ENCODE measurements around the gene MCCC1. TPM values are rescaled to one million over a fixed set of nuclear protein-coding genes. Genes with fewer than 3 reads are reported as not detected.

The MCCC1 gene
- total and polyA plus RNA-seq, 2 of the 4 experiments (the other 2 are of a cell fraction) = 14.2 to 17.9 TPM

- no peak overlapping the region for H3K27ac ChIP-seq (ENCODE audit: insufficient read depth, low read length)
- ATAC-seq (ENCODE audit: low read depth) (no peak), DNase-seq (no peak)
- H2AK5ac ChIP-seq (ENCODE audit: low read depth, low read length) = no peak overlapping the region
- TF ChIP-seq FOS (IDR thresholded peaks at IDR 0.05; ENCODE audit: low read depth, low read length) = no peak
- no peak for TF ChIP-seq ELK1 (IDR thresholded peaks at IDR 0.05; ENCODE audit: borderline replicate concordance, low read depth, low read length)
- no peak for TF ChIP-seq RFX5 (IDR thresholded peaks at IDR 0.05; ENCODE audit: low read depth, low read length)
- TF ChIP-seq CHD1 (IDR thresholded peaks at IDR 0.05; ENCODE audit: low read depth, low read length) = no peak
- TF ChIP-seq NFE2L2 (IDR thresholded peaks at IDR 0.05; ENCODE audit: low read depth, low read length) = no peak
- no peak for TF ChIP-seq MAZ (IDR thresholded peaks at IDR 0.05; ENCODE audit: borderline replicate concordance, low read depth, low read length)
- intact Hi-C loops (cut with micrococcal nuclease) (no loop called here), dilution Hi-C loops (cut with HindIII; ENCODE audit: low sequenced_read_pairs, unreplicated experiment) (no loop called here), in situ Hi-C loops (cut with MboI; ENCODE audit: low sequenced_read_pairs) (no loop called here)
- H2BK15ac ChIP-seq (ENCODE audit: low read depth, low read length) = no peak overlapping the region
- H2BK120ac ChIP-seq (ENCODE audit: low read depth, low read length) = no peak overlapping the region
- no peak overlapping the region for H2BK5ac ChIP-seq (ENCODE audit: low read depth, low read length, poor library complexity, severe bottlenecking)
- H3K9me3 ChIP-seq (ENCODE audit: control insufficient read depth, insufficient read depth, low read length) = no peaks in the 10 kb centered on the region
- peaks cover 6% of the 10 kb centered on the region for H3K36me3 ChIP-seq (ENCODE audit: control insufficient read depth, insufficient read depth, low read length)
- no peak overlapping the region for H2AK9ac ChIP-seq (replicated peaks; ENCODE audit: low read depth, low read length, poor library complexity)
- no peak overlapping the region for H4K91ac ChIP-seq (ENCODE audit: insufficient read depth, low read depth, low read length)
- no peak overlapping the region for H3K14ac ChIP-seq (replicated peaks; ENCODE audit: low read depth, low read length)
- ChIA-PET POLR2A (ENCODE audit: unreplicated experiment) (no interaction called here), CTCF (no interaction called here)
- no peak overlapping the region for H2BK20ac ChIP-seq (ENCODE audit: low read depth, low read length)
- H3K4me1 ChIP-seq (ENCODE audit: control insufficient read depth, insufficient read depth, low read length) = no peaks in the 10 kb centered on the region
- H4K8ac ChIP-seq (ENCODE audit: low read depth in 2 of 2, low read length in 2 of 2) = no peak overlapping the region
- H3K23ac ChIP-seq (ENCODE audit: low read depth, low read length) = no peak overlapping the region
- H4K20me1 ChIP-seq (ENCODE audit: insufficient read depth, low read length) = no peaks in the 10 kb centered on the region
- no peak overlapping the region for H3K9ac ChIP-seq (ENCODE audit: low read depth, low read length)
- no peaks in the 10 kb centered on the region for H3K9me1 ChIP-seq (ENCODE audit: insufficient read depth, low read length)
- no peak overlapping the region for H2AFZ ChIP-seq (replicated peaks; ENCODE audit: low read length, poor library complexity)
- H4K5ac ChIP-seq (ENCODE audit: low read depth, low read length) = no peak overlapping the region
- no peak overlapping the region for H3K18ac ChIP-seq (ENCODE audit: low read depth, low read length)
- H3K79me1 ChIP-seq (ENCODE audit: low read depth in 1 of 2, low read length in 2 of 2) = no peaks in the 10 kb centered on the region
- no peak overlapping the region for H3K56ac ChIP-seq (ENCODE audit: extremely low read depth, insufficient read depth, low read length)
- BruUV-seq (replicated peaks) = no TSS peak
- H3K4me2 ChIP-seq (ENCODE audit: low read depth, low read length) = no peak overlapping the region
- H3K4me3 ChIP-seq (ENCODE audit: insufficient read depth, low read depth, low read length) = no peak overlapping the region
- H3K4ac ChIP-seq (ENCODE audit: low read depth, low read length) = no peak overlapping the region
- H3K27me3 ChIP-seq (ENCODE audit: control insufficient read depth, insufficient read depth, low read length) = no peaks in the 10 kb centered on the region
Observed at GRCh38 chr3:183050706-183051105, 48.6 kb downstream of the MCCC1 start.
